BLaER1 treated with 17β-estradiol and CSF1 and Interleukin-3, amounts not matched to agents 10 nM and 100 nM (cell line): ENCODE results near the gene WDPCP.
"Not testable (repeated sequence)": the region's sequence is repeated elsewhere in the genome, so short reads cannot be mapped to it uniquely, and the experiment has no call there.

Experiments used
- H3K27ac ChIP-seq, 11 experiments: shearing (Covaris generic); formaldehyde crosslinking; 2 replicates each; pipeline ENCODE4 v1.8.1; 2022
- H3K27me3 ChIP-seq, 11 experiments: shearing (Covaris generic); formaldehyde crosslinking; 2 replicates each; pipeline ENCODE4 v1.8.1; 2022
- H3K36me3 ChIP-seq, 11 experiments: shearing (Covaris generic); formaldehyde crosslinking; 2 replicates each; pipeline ENCODE4 v1.8.1; 2022
- H3K4me1 ChIP-seq, 10 experiments: shearing (Covaris generic); formaldehyde crosslinking; 2 replicates each; pipeline ENCODE4 v1.8.1; 2022
- H3K4me2 ChIP-seq, 11 experiments: shearing (Covaris generic); formaldehyde crosslinking; 2 replicates each; pipeline ENCODE4 v1.8.1; 2022
- H3K4me3 ChIP-seq, 10 experiments: shearing (Covaris generic); formaldehyde crosslinking; 2 replicates each; pipeline ENCODE4 v1.8.1; 2022
- H3K9ac ChIP-seq, 11 experiments: shearing (Covaris generic); formaldehyde crosslinking; 2 replicates each; pipeline ENCODE4 v1.8.1; 2022
- H3K9me3 ChIP-seq, 11 experiments: shearing (Covaris generic); formaldehyde crosslinking; replicated peaks in 1 of 11; 2 replicates each; pipeline ENCODE4 v1.8.1; 2022
- H4K20me1 ChIP-seq, 11 experiments: shearing (Covaris generic); formaldehyde crosslinking; 2 replicates each; pipeline ENCODE4 v1.8.1; 2022
- Cebpa-rat ChIP-seq, 11 experiments: shearing (Covaris generic); IDR thresholded peaks; 2 replicates each; pipeline ENCODE4 v1.8.1; 2022

The WDPCP gene

DNA sequence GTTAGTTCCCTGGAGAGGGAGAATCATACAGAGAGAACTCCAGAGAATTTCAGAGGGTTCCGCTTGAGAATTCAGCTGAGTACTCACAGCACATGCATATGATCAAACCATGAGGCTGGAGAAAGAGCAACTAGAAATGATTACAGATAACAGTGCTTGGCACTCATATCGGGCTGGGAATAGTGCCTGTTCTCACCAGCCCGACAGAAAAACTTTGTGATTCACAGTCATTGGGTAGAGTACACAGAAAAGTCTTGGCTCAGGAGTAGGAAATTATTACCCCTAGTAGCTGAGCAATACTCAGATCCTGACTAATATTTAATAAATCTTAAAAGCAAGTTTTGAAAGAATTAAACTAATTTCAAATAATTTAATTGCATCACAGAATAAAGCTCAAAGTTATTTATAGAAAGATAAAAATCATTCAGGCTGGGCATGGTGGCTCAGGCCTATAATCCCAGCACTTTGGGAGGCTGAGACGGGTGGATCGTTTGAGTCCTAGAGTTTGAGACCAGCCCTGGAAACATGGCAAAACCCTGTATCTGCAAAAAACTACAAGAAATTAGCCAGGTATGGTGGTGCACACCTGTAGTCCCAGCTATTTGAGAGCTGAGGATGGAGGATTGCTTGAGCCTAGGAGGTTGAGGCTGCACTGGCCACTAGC is 6.8 kb downstream of the WDPCP start:
- H3K9me3 ChIP-seq, result no peaks in the 10 kb centered on the region

DNA sequence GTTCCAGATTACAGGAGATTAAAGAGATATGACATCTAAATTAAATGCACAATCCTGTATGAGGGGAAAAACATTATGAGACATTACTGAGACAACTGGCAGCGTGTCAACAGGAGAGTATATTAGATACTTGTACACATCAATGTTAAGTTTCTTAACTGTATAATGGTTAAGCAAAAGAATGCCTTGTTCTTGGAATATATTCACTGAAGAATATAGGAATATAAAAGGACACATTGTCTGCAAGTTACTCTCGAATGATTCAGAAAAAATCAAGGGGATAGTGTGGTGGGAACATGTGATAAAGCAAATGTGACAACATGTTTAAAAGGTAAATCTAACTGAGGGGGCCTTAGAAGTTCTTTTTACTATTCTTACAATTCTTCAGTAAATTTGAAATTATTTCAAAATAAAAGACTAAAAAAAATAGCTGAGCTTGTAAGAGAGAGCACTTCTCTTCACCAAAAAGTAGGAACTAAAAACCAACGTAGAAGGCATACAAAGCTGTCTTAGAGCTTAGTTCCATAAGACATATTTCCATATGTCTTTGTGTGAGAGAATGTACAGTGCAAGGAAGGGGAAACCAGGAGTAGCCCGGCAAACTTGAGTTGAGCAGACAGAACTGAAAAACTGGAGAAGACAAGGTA is 7.5 kb downstream of the WDPCP start:
- no peaks in the 10 kb centered on the region for H3K36me3 ChIP-seq
- no peak overlapping the region for H3K27ac ChIP-seq
- H3K27me3 ChIP-seq, result no peaks in the 10 kb centered on the region
- H3K4me3 ChIP-seq, result no peak overlapping the region
- H3K9ac ChIP-seq, result 0 out of 22 replicates have a peak overlapping the region, but pooled peaks of 1 of the 11 experiments have one; percentile 7
- H3K4me2 ChIP-seq, result peak overlapping the region in 2 of 11 experiments; percentile 15 to 40; a peak in 4 of 22 replicates
- no peak for TF ChIP-seq Cebpa-rat (IDR thresholded peaks at IDR 0.05)
- H3K9me3 ChIP-seq, result no peaks in the 10 kb centered on the region
- peaks cover 0 to 16% (median 0%) of the 10 kb centered on the region in 10 experiments; a peak in 6 of 20 replicates for H3K4me1 ChIP-seq
- H4K20me1 ChIP-seq, result no peaks in the 10 kb centered on the region; a peak in 1 of 22 replicates

More for the DNA sequence above, 6.8 kb downstream of the WDPCP start:
- 0 out of 22 replicates have a peak overlapping the region, but pooled peaks of 1 of the 11 experiments have one; percentile 7 for H3K9ac ChIP-seq
- no peaks in the 10 kb centered on the region for H3K27me3 ChIP-seq
- no peaks in the 10 kb centered on the region for H3K36me3 ChIP-seq
- no peaks in the 10 kb centered on the region; a peak in 1 of 22 replicates for H4K20me1 ChIP-seq
- no peak overlapping the region for H3K27ac ChIP-seq
- peaks cover under 1 to 17% (median 3%) of the 10 kb centered on the region in 10 experiments; a peak in 16 of 20 replicates for H3K4me1 ChIP-seq
- H3K4me3 ChIP-seq, result no peak overlapping the region
- H3K4me2 ChIP-seq, result peak overlapping the region in 2 of 11 experiments; percentile 15 to 40; a peak in 4 of 22 replicates
- TF ChIP-seq Cebpa-rat (IDR thresholded peaks at IDR 0.05), result no peak

DNA sequence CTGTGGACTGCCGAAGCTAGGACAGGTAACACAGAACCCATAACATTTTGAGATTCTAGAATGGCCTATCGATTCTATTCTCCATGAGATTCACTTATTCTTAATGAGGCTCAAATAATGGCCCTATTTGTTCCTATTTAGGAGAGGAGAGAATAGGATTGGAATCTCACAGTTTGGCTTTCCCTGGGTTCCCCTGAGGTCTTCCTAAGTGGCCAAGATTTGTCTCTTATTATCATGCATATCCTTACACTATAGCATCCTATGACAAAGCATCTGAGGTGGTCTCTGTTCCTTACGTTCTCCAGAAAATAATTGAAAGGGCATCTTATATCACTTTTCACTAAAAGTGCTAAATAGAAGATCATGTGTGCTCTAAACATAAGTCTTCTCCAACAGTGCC is 9.5 kb downstream of the WDPCP start:
- no peak for TF ChIP-seq Cebpa-rat (IDR thresholded peaks at IDR 0.05)
- Histone ChIP-seq H3K9me3 (peaks cover 8 to 12% (median 11%) of the 10 kb centered on the region in 11 experiments), H3K9ac (no peak overlapping the region), H3K4me2 (no peak overlapping the region), H3K27ac (no peak overlapping the region), H3K27me3 (no peaks in the 10 kb centered on the region), H3K4me3 (no peak overlapping the region), H4K20me1 (no peaks in the 10 kb centered on the region; a peak in 1 of 22 replicates), H3K4me1 (peaks cover 0 to 16% (median 0%) of the 10 kb centered on the region in 10 experiments; a peak in 6 of 20 replicates), H3K36me3 (peaks cover 0 to 4% (median 0%) of the 10 kb centered on the region in 11 experiments; a peak in 1 of 22 replicates)

DNA sequence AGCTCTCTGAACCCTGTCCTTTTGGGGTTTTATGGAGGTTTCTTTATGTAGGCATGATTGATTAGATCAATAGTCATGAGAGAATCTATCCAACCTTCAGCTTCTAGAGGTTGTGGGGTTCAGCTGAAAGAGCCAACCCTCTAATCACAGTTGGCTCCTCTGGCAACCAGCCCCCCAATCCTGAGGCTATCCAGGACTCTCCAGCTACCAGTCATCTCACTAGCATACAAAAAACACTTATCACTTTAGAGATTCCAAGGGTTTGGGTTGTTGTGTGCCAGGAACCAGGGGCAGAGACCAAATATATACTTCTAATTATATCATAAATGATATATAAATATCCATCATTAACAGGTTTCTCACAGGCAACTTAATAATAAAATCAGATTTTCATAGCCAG is 11.7 kb downstream of the WDPCP start:
- Histone ChIP-seq H3K4me3 (no peak overlapping the region), H3K27ac (no peak overlapping the region), H3K4me1 (peaks cover 0 to 12% (median 6%) of the 10 kb centered on the region in 10 experiments; a peak in 10 of 20 replicates), H3K27me3 (no peaks in the 10 kb centered on the region), H3K9ac (no peak overlapping the region), H4K20me1 (no peaks in the 10 kb centered on the region; a peak in 1 of 22 replicates), H3K9me3 (peaks cover 11 to 26% (median 18%) of the 10 kb centered on the region in 11 experiments), H3K4me2 (no peak overlapping the region), H3K36me3 (peaks cover 0 to 5% (median 0%) of the 10 kb centered on the region in 11 experiments; a peak in 1 of 22 replicates)
- TF ChIP-seq Cebpa-rat (IDR thresholded peaks at IDR 0.05), result no peak

DNA sequence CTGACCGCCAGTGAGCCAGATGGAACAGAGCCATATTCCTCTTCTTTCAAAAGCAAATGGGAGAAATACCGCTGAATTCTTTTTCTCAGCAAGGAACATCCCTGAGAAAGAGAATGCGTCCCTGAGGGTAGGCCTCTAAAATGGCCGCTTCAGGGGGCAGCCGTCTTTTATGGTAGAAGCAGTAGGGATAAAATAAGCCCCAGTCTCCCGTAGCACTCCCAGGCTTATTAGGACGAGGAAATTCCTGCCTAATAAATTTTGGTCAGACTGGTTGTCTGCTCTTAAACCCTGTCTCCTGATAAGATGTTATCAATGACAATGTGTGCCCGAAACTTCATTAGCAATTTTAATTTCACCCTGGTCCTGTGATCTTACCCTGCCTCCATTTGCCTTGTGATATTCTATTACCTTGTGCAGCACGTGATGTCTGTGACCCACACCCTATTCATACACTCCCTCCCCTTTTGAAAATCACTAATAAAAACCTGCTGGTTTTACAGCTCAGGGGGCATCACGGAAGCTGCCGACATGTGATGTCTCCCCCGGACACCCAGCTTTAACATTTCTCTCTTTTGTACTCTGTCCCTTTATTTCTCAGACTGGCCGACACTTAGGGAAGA is 14.4 kb downstream of the WDPCP start:
- H3K4me2 ChIP-seq, H3K36me3 ChIP-seq, H4K20me1 ChIP-seq, H3K9ac ChIP-seq, H3K27ac ChIP-seq, H3K4me3 ChIP-seq, H3K27me3 ChIP-seq: not testable (repeated sequence)
- Histone ChIP-seq H3K4me1 (peaks cover 0 to 17% (median 13%) of the 10 kb centered on the region in 10 experiments; a peak in 8 of 20 replicates), H3K9me3 (peaks cover 20 to 38% (median 28%) of the 10 kb centered on the region in 11 experiments)

DNA sequence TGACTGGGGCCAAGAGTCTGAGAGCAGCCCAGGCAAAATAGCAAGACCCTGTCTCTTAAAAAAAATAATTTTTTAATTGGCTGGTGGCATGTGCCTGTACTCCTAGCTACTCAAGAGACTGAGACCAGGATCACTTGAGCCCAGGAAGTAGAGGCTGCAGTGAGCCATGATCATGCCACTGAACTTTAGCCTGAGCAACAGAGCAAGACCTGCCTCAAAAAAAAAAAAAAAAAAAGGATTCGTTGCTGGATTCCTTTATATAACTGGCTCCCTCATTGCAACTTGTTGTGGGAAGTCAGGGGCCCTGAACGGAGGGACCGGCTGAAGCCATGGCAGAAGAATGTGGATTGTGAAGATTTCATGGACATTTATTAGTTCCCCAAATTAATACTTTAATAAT is 15.3 kb downstream of the WDPCP start:
- not testable (repeated sequence) for H3K27me3 ChIP-seq, H3K36me3 ChIP-seq, H3K9ac ChIP-seq, H3K4me3 ChIP-seq, H3K27ac ChIP-seq, H3K4me2 ChIP-seq, H4K20me1 ChIP-seq
- peaks cover 28 to 46% (median 36%) of the 10 kb centered on the region in 11 experiments for H3K9me3 ChIP-seq
- peaks cover 0 to 17% (median 13%) of the 10 kb centered on the region in 10 experiments; a peak in 8 of 20 replicates for H3K4me1 ChIP-seq

DNA sequence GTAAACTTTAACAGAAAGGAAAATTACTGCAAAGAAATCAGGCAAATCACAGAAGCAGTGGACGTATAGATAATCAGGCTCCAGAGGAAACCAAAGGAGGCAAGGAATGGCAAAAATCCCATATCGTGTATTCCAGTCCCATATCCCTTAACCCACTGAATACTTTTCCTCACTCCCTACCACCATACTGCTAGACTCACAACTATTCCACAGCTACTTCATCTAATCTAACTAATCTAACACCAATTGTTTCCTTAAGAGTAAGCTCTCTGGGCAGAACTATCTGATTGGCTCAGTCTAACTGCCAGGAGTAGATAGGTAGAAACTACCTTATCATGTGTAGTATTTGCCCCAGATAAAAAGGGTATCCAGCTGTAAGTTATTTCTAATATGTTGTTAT is 16.3 kb downstream of the WDPCP start:
- TF ChIP-seq Cebpa-rat (IDR thresholded peaks at IDR 0.05), result no peak
- Histone ChIP-seq H3K9ac (no peak overlapping the region), H3K27me3 (no peaks in the 10 kb centered on the region), H3K4me3 (no peak overlapping the region), H4K20me1 (no peaks in the 10 kb centered on the region), H3K4me2 (peak overlapping the region in 4 of 11 experiments; percentile 41 to 71 (median 50); a peak in 5 of 22 replicates), H3K27ac (no peak overlapping the region), H3K36me3 (peaks cover 0 to 11% (median 2%) of the 10 kb centered on the region in 11 experiments; a peak in 6 of 22 replicates), H3K4me1 (peaks cover 0 to 17% (median 13%) of the 10 kb centered on the region in 10 experiments; a peak in 8 of 20 replicates), H3K9me3 (peaks cover 38 to 56% (median 46%) of the 10 kb centered on the region in 11 experiments)

DNA sequence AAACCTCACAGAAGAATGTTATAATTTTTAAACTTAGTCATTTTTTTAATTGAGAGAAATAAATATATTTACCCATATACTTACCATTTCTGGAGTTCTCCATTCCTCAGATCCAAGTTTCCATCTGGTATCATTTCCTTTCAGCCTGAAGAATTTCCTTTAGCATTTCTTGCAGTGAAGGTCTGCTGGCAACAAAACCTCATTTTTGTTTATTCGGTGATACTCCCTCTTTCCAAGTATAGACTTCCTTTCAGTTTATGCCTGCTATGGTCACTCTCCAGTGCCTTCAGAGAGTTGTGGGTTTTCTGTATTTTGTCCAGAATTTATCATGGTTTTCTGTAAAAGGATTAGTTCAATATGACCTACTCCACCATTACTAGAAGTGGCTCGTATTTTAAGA is 17.0 kb downstream of the WDPCP start:
- no peak overlapping the region for H3K4me3 ChIP-seq
- H3K9ac ChIP-seq, result no peak overlapping the region
- peaks cover 45 to 64% (median 53%) of the 10 kb centered on the region in 11 experiments for H3K9me3 ChIP-seq
- H3K4me1 ChIP-seq, result peaks cover 0 to 17% (median 13%) of the 10 kb centered on the region in 10 experiments; a peak in 8 of 20 replicates
- H3K27me3 ChIP-seq, result no peaks in the 10 kb centered on the region
- TF ChIP-seq Cebpa-rat (IDR thresholded peaks at IDR 0.05), result no peak
- H3K27ac ChIP-seq, result no peak overlapping the region
- no peaks in the 10 kb centered on the region for H4K20me1 ChIP-seq
- H3K4me2 ChIP-seq, result peak overlapping the region in 8 of 11 experiments; percentile 8 to 71 (median 30); a peak in 10 of 22 replicates
- peaks cover 0 to 18% (median 4%) of the 10 kb centered on the region in 11 experiments; a peak in 7 of 22 replicates for H3K36me3 ChIP-seq

DNA sequence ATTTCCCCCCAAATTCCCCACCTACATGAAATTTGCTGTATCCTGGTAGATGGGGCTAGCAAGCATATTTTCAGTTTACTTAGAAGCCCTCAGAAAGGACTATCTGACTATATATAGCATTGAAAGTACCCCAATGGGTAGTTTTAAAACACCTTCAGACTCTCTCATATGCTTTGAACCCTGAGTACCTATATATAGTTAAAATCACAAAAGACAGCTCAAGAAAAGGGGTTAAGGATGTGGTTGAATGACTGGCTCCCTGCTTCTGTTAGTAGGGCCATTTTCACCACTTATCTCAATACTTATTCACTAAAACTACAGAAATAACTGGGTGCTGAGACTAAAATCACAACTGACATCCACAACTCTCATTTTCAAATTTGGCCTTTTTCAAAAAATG is 18.5 kb downstream of the WDPCP start:
- peaks cover 48 to 67% (median 56%) of the 10 kb centered on the region in 11 experiments for H3K9me3 ChIP-seq
- H3K4me1 ChIP-seq, result peaks cover 0 to 17% (median 13%) of the 10 kb centered on the region in 10 experiments; a peak in 8 of 20 replicates
- no peak overlapping the region for H3K4me2 ChIP-seq
- no peak overlapping the region for H3K4me3 ChIP-seq
- no peak overlapping the region for H3K27ac ChIP-seq
- H3K27me3 ChIP-seq, result no peaks in the 10 kb centered on the region
- peaks cover 0 to 18% (median 4%) of the 10 kb centered on the region in 11 experiments; a peak in 7 of 22 replicates for H3K36me3 ChIP-seq
- H3K9ac ChIP-seq, result no peak overlapping the region
- TF ChIP-seq Cebpa-rat (IDR thresholded peaks at IDR 0.05), result no peak
- no peaks in the 10 kb centered on the region for H4K20me1 ChIP-seq
